Islet precursor cell (in vitro differentiated cells): ENCODE results near the gene IRAK4.
"Not testable (repeated sequence)": the region's sequence is repeated elsewhere in the genome, so short reads cannot be mapped to it uniquely, and the experiment has no call there.

Experiments
- DNase-seq: peaks from one replicate; pipeline ENCODE4 v3.0.0-alpha.2; 2018

The IRAK4 gene

GRCh38 chr12:43758728-43759563 is at the start of gene IRAK4, which contains the start of gene PUS7L:
Gene IRAK4, plus strand, starts transcription at chr12:43758951. Its CDS starts 9,161 bp downstream, at chr12:43768112.
Gene PUS7L, minus strand, starts transcription at chr12:43758790. Its CDS starts 3,545 bp downstream, at chr12:43755245.
- peak; percentile 99 for DNase-seq

GRCh38 chr12:43711348-43711747 is 47.4 kb upstream of the IRAK4 start:
- DNase-seq: no peak

GRCh38 chr12:43722621-43723020 is 36.1 kb upstream of the IRAK4 start:
- no peak for DNase-seq

- DNase-seq: no peak
Measured at GRCh38 chr12:43723134-43723533, 35.6 kb upstream of the IRAK4 start.

- DNase-seq: no peak
Measured at GRCh38 chr12:43728117-43728516, 30.6 kb upstream of the IRAK4 start.

- no peak for DNase-seq
Measured at GRCh38 chr12:43728698-43729097, 30.1 kb upstream of the IRAK4 start.

GRCh38 chr12:43730283-43730682 is 28.5 kb upstream of the IRAK4 start:
- DNase-seq: no peak

- DNase-seq: no peak
Measured at GRCh38 chr12:43733687-43734086, 25.1 kb upstream of the IRAK4 start.

GRCh38 chr12:43736927-43737440 is 21.8 kb upstream of the IRAK4 start:
- no peak for DNase-seq

GRCh38 chr12:43737646-43738045 is 21.1 kb upstream of the IRAK4 start:
- no peak for DNase-seq

- no peak for DNase-seq
Measured at GRCh38 chr12:43740511-43741100, 18.1 kb upstream of the IRAK4 start.

GRCh38 chr12:43742106-43742505 is 16.6 kb upstream of the IRAK4 start:
- DNase-seq: no peak

- DNase-seq: no peak
Measured at GRCh38 chr12:43744826-43745225, 13.9 kb upstream of the IRAK4 start.

- no peak for DNase-seq
Measured at GRCh38 chr12:43749016-43749415, 9.7 kb upstream of the IRAK4 start.

- no peak for DNase-seq
Measured at GRCh38 chr12:43750814-43751213, 7.9 kb upstream of the IRAK4 start.

- not testable (repeated sequence) for DNase-seq
Measured at GRCh38 chr12:43751360-43751759, 7.4 kb upstream of the IRAK4 start.

- no peak for DNase-seq
Measured at GRCh38 chr12:43754015-43754414, 4.7 kb upstream of the IRAK4 start.

GRCh38 chr12:43758247-43758727 is 464 bp upstream of the IRAK4 start:
- no peak for DNase-seq

GRCh38 chr12:43760396-43760795 is 1.6 kb downstream of the IRAK4 start:
- DNase-seq: no peak

- DNase-seq: no peak
Measured at GRCh38 chr12:43761500-43761899, 2.7 kb downstream of the IRAK4 start.

GRCh38 chr12:43762596-43762995 is 3.8 kb downstream of the IRAK4 start:
- no peak for DNase-seq

- DNase-seq: no peak
Measured at GRCh38 chr12:43763769-43764168, 5.0 kb downstream of the IRAK4 start.

GRCh38 chr12:43764528-43764927 is 5.8 kb downstream of the IRAK4 start:
- no peak for DNase-seq

GRCh38 chr12:43766291-43766690 is 7.5 kb downstream of the IRAK4 start:
- no peak for DNase-seq
